GM19099 (cell line): ENCODE results near the gene SLC22A15.

Experiments
- POLR2A ChIP-seq: IDR thresholded peaks from 3 replicates; pipeline ENCODE4 v1.6.1; 2011; ENCODE audit warnings: low read depth; ENCODE audit not compliant: insufficient read length; ENCODE audit errors: extremely low read depth

The SLC22A15 gene

DNA sequence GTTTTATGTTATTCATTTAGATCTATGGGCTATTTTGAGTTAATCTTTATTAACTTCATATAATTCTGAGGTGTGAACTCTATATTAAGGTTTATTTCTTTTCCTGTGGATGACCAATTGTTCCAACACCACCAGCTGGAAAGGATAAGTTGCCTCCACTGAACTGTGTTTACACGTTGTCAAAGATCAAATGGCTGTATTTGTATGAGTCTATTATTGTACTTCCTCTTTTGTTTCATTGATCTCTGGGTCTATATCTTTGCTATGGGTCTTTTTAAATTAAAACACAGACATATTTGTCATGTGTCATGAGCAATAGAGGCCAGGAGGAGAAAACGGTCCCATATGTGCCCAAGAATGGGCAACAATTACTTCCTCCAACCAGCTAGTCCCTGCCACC, 129.7 kb downstream of the SLC22A15 start:
- no peak for TF ChIP-seq POLR2A

DNA sequence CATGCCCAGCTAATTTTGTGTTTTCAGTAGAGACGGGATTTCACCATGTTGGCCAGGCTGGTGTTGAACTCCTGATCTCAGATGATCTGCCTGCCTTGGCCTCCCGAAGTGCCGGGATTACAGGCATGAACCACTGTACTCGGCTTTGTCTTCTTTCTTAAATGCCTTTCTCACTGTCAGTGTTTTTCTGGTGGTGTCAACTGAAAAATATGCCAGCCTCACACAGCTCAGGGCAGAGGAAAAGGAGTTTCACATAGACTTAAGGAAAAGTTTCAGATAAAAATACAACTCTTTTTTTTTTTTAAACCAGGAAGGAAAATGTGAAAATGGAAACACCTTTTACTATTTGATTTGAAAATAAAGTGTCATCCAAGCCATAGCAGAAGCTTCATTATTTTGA, 130.3 kb downstream of the SLC22A15 start:
- no peak for TF ChIP-seq POLR2A

- no peak for TF ChIP-seq POLR2A
Observed at GRCh38 chr1:116107371-116107770, 131.1 kb downstream of the SLC22A15 start.

GRCh38 chr1:116110567-116111523, 134.5 kb downstream of the SLC22A15 start, which contains the start of gene MAB21L3:
TSS of gene MAB21L3 (plus strand) at chr1:116111399. CDS start at chr1:116112616, 1,217 bp downstream.
- peak; percentile 48 for TF ChIP-seq POLR2A

DNA sequence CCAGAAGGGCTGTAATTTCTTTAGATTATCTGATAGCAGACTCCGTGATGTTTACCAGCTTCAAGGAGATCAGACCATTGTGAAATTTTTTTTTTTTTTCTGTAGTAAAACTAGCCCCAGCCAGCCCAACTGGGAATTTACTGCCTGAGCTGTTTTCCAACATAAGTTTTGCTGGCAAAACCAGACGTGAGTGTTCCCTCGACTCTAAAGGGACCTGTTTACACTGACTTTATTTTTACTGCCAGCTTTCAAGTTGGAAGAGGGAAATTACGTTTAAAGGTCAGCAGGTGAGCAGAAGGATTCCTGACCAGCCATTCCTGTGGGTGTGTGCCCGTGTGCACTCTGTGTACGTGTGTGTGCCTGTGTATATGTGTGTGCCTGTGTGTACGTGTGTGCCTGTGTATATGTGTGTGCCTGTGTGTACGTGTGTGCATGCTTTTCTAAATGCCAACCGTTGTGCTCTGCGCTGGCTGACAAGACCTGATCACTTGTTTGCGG, 135.3 kb downstream of the SLC22A15 start:
- TF ChIP-seq POLR2A: no peak

DNA sequence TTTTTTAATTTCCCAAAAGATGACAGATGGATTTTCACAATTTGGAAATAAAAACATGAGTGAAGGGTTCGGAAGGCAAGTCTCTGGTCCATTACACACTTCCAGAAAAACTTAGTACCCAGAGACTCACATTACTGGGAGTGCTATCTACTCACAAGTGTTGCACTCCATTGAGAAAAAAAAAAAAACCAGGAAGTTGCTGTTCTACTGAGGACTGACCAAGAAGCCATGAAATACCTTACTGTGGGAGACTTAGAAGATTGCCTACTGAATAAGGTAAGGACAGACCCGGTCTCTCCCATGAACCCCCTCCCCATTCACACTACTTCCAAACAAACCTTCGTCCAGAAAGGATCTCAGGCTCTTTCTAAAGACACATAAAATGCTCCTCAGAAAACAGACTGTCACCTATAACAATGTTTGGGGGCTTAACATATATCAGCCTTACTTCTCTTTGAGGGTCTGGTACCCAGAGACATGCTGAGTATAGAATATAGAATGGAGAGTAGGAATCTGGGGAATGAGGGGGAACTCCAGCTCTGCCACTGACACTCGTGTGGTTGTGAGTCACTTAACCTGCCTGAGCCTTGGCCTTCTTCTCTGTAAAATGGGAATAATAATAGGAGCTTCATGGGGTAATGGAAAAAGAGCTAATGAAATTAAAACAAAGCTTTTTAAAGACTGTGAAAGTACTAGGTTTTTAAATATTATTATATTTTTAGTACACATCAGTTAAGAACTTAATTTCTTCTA, 136.3 kb downstream of the SLC22A15 start:
- TF ChIP-seq POLR2A: no peak

DNA sequence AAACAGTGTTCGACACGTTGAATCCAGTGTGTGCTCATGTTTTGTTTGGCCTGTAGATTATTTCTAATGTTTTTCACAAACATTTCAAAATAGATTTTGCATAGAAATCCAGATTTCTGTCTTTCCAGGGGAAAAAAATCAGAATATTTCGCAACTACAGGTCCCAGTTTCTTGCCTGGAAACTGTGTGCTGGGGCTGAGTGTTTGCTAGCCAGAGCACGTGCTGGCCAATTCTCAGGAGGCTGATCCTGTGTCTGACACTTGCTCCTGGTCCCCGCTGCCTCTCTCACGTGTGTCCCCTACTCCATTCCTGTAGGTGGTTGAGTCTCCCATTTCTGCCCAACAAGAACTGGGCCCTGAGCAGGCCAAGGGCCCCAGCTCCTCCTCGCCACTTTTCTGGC, 137.3 kb downstream of the SLC22A15 start:
- no peak for TF ChIP-seq POLR2A

DNA sequence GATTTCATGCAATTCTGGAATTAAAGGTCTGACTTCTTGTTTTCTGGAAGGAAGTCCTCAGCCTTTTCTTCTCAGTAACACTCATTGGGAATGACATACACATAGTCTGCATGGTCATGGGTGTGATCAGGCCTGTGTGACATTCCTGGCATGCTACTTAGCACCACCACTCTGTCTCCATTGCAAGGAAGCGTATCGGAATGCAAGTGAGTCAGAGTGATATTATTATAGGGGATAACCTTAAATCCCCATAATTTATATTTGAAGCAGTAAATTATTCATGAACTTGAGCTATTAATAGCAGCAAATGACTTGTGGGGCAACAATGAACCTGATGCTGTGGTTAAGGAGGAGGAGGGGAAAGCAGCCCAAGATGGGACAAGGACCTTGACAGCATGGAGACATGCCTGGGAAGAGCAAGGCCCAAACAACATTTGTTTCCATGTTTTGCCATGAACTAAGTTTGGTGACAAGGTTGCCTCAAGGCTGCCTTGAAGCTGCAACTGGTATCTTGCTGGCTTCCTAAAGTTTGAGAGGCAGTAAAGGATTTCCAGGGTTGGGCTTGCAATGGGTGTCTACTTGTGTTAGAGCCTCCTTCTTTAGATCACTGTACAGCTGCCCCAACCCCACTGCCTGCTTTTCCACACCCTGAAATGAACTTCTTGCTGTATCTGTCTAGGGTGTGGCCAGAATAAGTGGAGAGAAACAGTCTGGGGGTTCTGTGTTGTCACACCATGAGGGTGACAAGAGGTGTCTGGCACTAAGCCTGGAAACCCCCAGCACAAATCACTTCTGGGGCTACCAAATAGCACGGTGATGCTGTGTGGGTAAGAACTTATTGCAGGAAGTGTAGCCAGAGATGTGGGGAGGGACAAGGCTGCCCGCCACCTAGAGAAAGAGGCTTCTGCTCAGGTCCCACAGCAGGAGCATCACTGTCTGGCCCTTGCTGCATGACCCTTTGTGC, 139.4 kb downstream of the SLC22A15 start:
- TF ChIP-seq POLR2A: no peak

DNA sequence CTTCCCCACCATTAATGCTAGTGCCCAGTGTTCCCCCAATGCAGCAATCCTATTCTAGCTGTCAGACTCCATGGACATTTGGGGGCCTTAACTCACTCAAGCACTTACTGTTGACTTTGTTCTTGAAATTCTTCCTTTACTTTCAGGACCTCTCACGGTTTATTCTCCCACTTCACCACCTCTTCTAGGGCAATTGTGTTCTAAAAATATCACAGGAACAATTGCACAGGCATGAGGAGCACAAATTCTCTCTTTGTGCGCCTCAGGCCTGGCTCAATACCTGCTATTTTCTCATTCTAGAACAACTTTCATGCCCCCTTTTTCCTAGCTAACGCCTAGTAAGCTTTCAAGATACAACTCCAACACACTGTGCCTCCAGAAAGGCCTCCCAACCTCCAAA, 142.2 kb downstream of the SLC22A15 start:
- TF ChIP-seq POLR2A: no peak
